GM19395 (cell line): ENCODE data around the gene DUSP11.
A peak's percentile ranks its signal among the peaks of the same experiment; 100 is the strongest.
"Not testable (repeated sequence)": the region's sequence is repeated elsewhere in the genome, so short reads cannot be mapped to it uniquely, and the experiment has no call there.

ENCODE experiments used
- ATAC-seq: cut with Tn5 transposase; IDR thresholded peaks from one replicate; pipeline ENCODE4 v1.9.1; 2021; ENCODE audit warnings: mild to moderate bottlenecking, moderate library complexity; ENCODE audit not compliant: unreplicated experiment

The DUSP11 gene

DNA sequence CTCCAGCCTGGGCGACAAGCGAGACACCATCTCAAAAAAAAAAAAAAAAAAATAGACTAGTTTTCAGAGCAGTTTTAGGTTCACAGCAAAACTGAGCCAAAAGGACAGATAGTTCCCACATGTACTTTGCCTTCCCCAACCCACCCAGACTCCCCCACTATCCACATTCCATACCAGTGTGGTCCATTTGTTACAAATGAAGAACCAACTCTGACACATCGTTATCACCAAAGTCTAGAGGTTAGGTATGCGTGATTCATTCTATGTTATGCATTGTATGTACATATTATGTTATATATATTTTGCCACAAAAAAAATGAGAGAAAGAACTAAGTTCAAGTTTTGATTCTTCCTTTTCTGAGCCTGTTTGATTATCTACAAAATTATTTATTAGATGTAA is 3.5 kb downstream of the DUSP11 start:
- ATAC-seq: no peak

DNA sequence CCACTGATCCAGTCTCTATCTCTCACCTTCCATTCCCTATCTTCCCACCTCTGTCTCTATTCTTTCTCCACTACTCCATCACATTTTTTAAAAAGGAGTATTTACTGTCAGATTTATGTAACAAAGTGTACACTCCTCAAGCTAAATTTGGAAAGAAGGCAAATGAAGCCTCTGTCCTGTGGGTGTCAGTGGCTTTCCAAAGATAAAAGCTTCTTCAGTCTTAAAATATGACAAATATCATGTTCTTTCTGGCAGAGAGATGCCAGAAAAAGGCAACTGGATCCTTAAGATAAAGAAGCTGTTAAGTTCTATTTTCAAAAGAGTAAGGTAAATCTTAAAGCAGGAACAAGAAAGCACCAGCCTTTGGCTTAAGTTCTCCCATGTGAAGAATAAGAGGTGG is 7.1 kb downstream of the DUSP11 start:
- ATAC-seq: no peak

DNA sequence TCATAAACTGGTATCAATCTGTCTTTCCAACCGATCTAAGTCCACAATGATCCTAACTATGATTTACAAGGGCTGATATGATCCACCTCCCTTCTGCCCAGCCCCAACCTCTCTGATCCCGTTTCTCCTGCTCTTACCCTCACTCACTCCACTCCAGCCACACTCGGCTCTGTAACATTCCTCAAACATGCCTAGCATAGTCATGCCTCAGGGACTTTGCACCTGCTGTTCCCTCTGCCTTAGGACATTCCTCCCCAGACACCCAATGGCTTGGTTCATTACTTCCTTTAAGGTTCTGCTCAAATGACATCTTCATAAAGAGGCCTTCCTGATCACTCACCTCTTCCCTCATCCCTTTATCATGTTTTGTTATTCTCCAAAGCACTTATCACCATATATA is 9.2 kb downstream of the DUSP11 start:
- ATAC-seq: no peak

DNA sequence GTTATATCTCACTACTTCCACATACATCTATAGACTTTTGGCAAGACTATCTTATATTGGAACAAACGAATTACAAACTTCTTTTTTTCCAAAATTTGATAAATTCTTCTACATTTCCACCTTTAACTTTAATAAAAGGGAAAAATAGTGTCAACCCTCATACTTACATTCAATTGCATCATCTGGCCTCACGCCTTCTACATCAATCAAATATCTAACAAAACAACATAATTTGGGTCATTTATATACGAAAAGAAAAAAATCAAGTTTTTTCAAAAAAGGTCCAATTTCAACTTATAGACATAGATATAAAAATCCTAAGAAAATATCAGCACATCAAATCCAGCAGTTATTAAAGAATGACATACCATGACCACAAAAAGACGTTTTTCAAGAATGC is 12.9 kb downstream of the DUSP11 start:
- ATAC-seq: no peak

DNA sequence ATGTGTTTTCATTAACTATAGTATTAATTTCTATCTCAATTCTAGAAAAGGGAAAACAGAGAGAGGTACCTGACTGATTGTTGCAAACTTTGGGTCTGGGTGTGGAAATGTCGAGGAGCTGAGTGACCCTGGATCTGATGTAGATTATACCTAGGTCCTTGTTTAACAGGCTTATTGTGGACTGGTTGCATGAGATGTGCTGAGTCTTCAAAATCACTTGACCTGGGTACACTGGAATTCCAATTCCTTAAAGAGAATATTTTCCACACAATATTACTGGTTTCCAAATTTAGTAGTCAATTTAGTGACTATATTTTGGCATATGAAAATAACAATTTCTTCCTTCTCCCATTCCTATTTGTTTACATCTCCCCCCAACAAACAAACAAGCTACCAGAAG is 13.6 kb downstream of the DUSP11 start:
- no peak for ATAC-seq

DNA sequence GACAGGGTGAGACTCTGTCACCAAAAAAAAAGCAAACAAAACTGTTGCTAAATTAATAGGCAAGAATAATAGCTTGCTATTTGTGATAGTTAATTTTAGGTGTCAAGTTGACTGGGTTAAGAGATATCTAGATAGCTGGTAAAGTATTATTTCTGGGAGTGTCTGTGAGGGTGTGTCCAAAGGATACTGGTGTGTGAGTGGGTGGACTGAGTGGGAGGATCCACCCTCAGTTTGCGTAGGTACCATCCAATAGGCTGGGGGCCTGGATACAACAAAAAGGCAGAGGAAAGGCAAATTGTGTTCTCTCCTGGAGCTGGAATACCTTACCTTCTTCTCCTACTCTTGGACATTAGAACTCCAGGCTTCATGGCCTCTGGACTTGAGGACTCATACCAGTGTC is 15.0 kb downstream of the DUSP11 start:
- ATAC-seq: no peak

DNA sequence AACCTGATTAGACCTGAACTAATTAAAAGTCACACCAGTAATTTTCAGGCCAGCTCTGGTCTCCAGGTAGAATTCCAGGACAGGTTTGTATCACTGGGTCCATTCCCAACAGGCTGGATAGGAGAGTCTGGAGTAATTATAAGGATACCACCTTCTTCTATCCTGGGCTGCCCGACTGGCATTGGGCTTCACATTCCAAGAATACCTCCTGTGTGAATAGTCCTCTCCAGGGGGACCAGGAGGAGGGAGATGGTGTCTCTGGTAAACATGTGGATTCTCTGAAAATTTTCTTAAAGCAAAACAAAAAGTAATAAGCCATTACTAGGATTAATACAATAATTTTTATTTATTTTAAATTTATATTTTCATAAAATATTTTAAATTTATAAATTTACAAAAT is 17.3 kb downstream of the DUSP11 start:
- no peak for ATAC-seq

DNA sequence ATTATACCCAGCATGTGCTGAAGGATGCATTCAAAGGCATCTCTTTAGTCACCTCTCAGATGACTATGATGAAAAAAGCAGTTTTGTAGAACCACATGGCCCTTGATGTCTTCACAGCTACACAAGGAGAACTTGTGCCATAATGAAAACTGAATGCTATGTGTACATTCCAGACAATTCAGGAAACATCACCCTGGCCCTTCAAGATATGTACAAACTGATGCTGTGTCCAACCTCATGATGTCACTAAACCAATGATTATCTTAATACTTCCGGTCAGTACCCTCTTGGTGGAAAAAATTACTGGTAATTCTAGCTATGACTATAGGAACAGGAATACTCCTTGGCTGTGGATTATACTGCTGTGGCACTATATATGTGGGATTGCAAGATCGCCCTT is 20.0 kb downstream of the DUSP11 start:
- no peak for ATAC-seq

DNA sequence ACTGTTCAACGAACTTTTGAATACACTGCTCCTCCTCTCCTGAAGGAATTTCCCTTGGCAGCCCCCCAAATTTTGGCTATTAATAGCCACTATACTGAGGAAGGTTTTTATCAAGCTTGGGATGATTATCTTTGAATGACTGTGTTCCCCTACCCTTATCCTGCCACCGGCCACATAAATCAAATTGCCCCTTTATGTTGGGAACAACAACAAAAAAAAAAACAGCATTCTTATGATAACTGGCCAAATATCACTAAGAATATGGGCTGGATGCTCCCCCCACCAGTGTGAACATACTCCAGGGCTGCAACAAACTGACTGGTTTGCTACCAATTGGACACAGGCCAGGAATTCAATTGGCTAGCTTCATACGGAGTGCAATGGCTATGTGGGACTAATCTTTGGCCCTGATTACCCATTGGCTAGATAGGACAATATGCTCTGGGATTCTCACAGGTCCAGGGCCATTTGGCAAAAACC is 20.6 kb downstream of the DUSP11 start:
- ATAC-seq: no peak

DNA sequence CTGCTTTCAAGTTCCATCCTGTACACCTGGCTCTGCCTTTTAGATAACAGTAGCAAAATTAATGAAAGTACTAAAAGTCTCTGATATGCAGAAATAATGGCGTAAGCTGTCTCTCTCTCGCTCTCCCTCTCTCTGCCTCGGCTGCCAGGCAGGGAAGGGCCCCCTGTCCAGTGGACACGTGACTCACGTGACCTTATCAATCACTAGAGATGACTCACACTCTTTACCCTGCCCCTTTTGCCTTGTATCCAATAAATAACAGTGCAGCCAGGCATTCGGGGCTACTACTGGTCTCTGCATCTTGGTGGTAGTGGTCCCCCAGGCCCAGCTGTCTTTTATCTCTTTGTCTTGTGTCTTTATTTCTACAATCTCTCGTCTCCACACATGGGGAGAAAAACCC is 25.6 kb downstream of the DUSP11 start:
- ATAC-seq: not testable (repeated sequence)

DNA sequence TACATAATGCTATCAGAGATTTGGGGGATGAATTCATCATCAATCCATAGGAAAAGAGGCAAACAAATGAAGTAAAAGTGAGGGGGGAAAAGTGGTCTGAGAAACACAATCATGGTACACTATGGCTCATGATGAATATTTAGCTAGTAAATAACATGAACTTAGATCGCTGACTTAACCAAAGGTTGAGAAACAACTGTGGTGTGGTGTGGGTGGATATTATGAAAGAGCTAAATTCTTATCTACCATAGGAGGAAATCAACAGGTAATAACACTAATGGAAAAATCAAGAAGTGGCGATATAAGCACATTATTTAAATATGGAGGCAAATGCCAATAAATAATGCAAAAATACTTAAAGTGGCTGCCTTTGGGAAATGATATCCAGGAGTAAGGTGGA is 30.6 kb downstream of the DUSP11 start:
- no peak for ATAC-seq

DNA sequence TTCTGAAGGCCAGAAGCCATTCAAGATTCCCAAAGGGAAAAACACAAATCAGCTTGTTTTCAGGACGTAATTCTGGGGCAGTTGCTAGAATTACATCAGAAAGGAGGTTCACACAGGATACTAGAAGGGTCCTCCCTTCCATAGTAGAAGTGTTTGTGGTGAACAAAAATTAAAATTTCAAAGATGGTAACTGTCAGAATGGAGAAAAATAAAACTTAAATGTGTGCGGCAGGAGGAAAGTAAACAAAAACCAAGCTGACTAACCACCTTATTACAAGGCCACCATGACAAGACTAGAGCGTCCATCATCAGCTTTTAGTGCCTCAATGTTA is 33.1 kb downstream of the DUSP11 start:
- no peak for ATAC-seq

DNA sequence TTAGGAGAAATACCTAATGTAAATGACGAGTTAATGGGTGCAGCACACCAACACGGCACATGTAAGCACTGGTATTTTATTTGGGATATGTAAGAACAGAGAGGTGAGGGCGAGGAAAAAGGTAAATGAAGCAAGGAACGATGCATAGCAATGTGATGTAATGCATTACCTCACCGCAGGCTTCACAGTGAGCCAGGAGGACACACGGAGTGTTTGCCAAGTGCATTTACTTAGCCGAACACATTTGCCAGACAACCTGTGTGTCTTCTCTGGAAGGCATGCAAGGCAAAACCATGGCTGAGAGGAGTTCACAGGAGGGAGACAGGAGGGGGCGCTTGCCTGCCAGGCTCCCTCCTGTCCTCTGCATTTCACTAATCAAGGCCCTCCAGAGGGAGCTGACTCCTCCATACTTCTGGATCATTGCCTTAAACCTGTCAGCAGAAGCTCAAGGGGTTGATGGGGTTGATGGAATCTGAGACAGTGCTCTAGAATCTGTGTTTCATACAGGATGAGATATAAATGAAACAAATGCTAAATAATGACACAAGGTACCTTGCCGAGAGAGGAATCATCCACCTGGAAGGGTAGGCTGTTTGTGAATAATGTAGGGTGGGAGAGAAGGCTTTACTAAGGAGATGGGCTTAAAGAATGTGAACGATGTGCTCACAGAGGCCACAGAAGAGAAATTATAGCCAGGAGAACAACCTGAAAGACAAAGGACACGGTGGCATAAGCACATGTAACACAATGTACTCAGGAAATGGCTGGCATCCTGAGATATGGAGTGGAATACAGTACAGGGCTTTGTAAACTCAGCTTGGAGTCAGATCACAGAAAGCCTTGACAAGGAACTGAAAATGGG is 33.7 kb downstream of the DUSP11 start:
- no peak for ATAC-seq

DNA sequence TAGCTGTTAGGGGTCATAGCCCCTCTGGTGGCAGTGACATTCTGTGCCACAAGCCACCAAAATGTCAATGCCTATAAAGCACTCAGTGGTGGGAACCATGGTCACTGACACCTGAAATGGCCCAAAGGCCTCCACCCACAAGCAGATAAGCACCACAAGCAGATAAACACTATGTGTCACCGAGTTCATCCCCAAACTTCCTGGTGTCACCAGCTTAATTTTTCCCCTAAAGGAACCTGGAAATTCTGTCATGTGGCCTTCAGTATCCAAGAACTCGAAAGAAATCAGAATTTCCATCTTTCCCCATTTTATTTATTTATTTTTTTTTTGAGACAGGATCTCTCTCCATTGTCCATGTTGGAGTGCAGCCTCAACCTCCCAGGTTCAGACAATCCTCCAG is 39.1 kb downstream of the DUSP11 start:
- ATAC-seq: no peak

DNA sequence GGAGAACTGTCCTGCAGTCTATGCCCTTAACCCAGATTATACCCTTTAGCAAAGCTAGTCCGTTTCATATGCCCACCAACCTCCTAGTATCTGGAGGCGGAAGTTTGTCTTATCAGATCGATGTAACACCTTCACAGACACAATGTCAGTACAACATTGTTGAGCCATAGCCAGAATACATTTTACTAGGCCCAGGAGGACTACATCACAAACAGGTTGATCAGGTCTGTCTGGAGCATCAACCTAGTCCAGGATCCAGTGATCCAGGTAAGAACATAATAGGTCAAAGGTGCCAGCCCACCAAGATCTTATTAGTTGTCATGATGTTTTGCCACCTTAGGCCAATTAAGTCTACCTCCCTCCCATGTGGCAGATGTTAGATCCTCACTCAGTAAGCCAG is 40.8 kb downstream of the DUSP11 start:
- no peak for ATAC-seq

DNA sequence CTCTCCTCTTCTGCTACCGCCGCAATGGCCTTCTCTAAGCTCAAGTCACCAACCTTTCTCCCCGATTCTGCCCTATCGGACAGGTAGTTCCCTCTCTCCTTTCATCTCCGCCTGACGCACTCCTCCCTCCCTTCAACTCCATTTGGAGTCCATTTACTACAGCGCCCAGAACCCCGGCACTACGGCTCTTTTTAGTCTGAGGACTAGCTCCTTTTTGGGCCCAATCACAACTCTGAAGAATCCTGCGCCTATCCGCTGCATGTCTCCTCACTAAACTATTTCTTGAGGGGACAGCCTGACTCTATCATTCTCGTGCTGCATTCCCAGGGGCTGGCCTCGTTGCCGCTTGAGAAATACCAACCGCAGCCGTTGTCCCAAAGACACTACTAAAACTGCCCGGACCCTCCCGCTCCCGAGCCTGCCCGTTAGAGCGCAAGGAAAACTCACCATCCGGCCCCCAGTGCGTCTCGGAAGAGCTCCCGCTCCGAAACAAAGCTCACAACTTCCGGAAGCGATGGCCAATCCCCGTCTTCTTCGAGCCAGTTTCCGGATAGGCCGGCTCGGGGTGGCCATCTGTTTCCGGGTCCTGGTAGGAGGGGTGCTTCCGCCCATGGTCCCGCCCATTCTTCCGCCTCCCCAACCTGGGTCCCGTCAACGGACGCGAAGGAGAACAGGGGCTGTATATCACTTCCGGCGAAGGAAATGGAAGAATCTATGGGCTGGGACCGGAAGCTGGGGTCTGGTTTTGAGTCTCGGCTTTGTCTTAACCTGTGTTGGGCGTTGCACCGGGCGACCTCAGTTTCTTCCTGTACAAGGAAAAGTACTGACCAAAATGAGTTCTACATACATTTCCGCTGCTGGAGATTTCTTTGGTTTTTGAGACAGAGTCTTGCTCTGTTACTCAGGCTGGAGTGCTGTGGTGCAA is 42.8 kb downstream of the DUSP11 start, which contains the start of gene TPRKB:
Gene TPRKB, minus strand, starts transcription at position 491 of the 925 bp plus-strand sequence. CDS start 2,776 bp downstream, outside the sequence.
- ATAC-seq: peak; percentile 96

DNA sequence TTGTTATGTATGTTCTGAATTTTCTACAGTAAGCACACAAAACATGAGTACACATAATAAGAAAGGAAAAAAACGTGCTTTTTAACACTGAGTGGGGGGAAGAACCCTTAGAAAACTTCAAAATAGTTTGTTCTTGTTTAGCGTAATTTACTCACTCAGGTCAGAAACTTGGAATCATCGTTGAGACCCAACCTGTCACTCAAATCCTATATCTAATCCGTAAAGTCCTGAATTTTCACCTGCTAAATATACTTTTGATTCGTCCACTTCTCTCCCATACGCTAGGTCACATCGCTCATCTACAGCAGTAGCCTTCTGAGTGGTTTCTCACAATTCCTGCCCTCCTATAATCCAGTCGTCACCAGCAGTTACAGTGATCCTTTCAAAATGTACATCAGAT is 43.5 kb downstream of the DUSP11 start:
- ATAC-seq: no peak

DNA sequence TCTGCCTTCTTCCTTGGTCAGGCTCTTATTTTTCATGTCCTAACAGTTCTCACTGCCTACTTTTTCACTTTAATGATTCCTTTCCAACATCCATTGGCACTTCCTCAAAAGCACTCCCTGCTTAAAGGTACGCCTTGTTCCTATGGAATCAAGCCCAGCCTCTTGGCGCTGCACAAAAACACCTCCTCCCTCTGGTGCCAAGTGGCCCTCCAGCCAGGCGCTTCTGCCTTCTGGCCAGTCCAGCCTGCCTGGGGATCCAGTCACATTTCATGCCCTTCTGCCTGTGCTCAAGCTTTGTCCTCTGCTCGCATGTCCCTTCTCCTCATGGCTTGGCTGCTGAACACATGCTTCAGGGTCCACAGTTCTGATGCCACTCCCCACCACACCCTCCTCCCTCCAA is 49.1 kb downstream of the DUSP11 start:
- no peak for ATAC-seq

DNA sequence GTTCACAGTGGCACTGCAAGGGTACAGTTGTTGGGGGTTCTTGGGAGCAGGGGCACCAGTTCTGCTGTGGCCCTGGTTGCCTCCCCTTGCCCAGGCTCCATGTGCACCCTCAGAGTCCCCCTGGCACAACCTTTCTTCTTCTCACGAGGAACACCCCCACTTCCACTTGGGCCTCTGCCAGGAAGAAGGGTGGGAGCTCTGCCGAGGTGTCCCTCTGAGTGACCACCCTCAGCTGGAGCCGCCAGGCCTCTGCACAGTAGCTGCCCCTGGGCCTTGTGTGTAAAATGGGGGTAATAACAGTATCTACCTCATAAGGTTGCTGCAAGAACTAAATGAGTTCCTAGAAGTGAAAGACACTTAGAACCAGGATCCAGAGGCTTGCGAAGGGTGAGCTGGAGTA is 51.2 kb downstream of the DUSP11 start:
- ATAC-seq: no peak

DNA sequence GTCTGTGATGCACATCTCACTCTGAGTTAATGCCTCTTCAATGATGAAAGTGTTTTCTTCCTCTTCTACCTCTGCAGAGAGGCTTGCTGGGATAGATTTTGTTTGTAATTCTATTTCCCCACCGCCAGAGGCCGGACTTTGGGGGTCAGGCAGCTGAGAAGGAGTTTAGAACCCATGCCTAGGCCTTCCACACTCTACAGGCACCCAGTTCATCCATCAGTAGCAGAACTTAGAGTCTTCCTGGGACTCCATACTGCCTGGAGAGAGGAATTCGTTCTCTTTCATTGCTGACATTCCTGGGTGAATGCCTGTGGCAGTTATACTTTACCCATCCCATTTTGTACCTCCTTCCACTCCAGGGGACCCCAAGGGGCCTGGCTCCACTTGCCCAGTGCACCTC is 51.9 kb downstream of the DUSP11 start:
- no peak for ATAC-seq

DNA sequence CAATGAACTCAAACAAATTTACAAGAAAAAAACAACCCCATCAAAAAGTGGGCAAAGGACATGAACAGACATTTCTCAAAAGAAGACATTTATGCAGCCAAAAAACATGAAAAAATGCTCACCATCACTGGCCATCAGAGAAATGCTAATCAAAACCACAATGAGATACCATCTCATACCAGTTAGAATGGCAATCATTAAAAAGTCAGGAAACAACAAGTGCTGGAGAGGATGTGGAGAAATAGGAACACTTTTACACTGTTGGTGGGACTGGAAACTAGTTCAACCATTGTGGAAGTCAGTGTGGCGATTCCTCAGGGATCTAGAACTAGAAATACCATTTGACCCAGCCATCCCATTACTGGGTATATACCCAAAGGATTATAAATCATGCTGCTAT is 53.2 kb downstream of the DUSP11 start:
- ATAC-seq: not testable (repeated sequence)
